ENCODE data around the gene PNLIPRP1.

The PNLIPRP1 gene

DNA sequence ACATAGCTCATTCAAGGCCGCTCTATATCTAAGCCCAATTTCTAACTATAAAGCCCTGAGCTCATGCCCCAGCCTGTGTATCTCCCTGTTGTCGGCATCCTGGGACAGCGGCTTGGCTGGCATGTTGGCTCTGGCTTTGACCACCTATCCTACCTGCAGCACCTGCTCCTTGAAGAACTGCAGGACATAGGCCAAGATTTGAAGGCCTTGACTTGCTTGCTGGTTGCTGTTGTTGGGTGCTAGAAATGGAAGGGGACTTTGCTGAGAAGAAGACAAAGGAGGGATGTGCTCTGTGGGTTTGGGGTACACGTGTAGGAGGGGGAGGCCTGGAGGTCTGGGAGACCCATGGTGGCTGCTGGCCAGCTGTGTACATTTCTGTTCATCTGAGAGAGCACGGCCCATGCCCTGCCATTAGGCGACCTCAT is 41.1 kb downstream of the PNLIPRP1 start:
- no peak for DNase-seq (ENCODE audit: low spot score)

DNA sequence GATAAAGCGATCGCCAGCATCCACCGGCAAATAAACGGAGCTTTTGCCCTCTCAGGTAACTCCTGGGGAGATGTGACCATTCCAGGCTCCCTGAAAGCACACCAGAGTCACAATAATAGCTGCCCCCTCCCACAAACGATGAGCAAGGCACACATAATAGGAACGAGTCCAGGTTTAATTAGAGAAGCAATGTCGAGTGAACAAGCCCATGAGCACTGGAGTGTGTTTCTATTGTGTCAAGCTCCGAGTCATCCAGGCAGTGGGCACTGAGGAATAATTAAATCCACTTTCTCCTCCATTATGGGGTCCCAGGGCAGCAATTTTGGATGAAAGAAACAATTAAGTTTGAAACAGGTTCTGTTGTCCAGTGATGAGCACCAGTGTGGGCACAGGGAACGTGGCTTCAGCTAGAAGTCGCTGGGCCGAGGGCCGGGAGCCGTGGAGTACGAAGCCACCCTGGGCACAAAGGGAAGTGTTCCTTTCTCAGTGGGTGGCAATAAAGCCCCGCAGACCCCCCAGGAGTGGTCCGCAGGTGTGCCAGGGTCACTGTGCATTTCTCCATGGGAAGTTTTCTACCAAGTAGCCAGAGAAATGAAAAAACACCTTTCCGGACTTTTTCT is 41.9 kb downstream of the PNLIPRP1 start:
- no peak for DNase-seq (ENCODE audit: low spot score)

DNA sequence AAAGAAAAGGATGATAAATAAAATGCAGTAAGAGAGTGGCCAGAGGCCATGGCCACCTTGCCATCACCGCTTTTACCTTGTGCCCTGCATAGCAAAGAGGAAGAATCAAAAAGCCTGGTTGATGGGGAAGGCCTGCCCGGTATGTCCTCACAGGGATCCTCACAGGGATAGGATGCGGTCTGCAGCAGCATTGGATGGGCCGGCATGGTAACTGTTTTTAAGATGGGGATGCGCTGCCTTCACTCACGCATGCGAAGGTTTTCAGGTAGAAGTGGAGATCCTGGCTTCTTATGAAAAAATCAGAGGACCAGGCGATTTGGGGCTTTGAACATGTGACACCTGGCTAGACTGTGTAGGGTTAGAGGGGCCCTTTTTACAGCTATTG is 42.4 kb downstream of the PNLIPRP1 start:
- no peak for DNase-seq (ENCODE audit: low spot score)

DNA sequence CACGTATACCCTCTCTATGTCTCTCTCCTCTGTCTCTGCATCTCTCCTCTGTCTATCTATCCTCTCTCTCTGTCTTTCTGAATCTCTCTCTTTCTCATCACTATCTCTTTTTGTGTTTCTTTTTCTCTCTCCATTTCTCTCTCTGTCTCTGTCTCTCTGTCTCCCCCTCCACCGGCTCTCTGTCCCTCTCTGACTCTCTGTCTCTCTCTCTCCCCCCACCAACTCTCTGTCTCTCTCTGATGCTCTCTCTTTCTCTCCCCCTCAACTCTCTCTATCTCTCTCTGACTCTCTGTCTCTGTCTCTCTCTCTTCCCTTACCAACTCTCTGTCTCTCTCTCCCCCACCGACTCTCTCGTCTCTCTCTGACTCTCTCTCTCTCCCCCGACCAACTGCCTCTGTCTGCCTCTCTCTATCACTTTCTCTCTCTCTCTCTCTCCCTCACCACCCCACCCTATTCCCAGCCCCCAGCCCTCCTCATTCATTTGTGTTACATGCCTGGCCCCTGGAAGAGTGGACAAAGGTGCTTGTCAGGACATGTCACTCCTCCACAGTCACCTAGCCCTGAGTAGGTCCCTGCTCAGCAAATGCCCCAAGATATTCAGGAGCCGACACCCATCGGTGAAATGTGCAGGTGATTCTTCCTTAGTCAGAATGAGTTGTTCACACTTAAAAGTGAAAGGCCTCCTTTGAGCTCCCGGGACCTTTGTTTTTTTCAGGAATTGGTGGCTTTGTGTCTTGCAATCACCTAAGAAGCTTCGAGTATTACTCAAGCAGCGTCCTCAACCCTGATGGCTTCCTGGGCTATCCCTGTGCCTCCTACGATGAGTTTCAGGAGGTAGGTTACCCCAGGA is 43.6 kb downstream of the PNLIPRP1 start:
- no peak for DNase-seq (ENCODE audit: low spot score)

DNA sequence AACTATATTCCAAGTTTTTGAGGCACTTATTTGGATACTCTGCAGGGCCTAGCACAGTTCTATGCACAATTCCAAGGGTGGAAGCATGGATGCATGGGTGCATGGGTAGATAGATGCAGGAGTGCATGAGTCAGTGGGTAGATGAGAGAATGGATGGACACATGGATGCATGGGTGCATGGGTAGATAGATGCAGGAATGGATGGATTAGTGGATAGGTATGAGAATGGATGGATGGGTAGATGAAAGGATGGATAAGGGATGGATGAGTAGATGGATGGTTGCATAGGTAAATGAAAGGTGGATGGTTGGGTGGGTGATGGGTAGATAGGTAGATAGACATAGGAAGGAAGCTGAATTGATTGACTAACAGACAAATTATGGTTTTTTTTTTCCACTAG is 45.6 kb downstream of the PNLIPRP1 start:
- DNase-seq (ENCODE audit: low spot score): no peak

DNA sequence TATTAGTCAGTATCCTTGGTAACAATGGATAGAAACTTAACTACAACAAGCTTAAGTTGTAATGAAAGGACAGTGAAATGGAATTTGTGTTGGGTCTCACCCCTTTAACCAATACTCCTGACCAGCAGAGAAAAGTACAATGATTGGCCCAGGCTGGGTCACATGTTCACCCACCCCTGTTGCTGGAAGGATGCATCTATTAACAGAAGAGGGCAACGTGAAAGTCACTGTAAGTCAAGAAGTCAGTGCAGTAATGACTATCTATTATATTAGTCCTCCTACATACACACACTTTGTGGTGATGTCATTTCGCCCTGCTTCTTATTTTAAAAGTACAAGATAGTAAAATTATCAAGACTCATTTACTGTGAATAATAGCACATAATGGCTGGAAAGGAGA is 46.2 kb downstream of the PNLIPRP1 start:
- no peak for DNase-seq (ENCODE audit: low spot score)

DNA sequence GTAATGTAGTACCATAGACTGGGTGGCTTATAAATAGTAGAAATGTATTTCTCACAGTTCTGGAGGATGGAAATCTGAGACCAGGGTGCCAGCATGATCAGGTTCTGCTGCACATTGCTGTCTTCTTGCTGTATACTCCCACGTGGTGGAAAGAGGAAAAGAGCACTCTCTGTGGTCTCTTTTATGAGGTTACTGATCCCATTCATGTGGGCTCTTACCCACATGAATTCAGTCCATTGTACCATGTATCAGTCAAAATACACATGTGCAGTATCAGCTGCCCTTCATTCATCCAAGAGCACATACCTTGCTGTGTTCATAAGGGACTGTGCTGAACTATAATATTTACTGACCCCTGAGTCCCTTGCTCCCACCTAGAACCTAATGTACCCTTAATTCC is 47.1 kb downstream of the PNLIPRP1 start:
- no peak for DNase-seq (ENCODE audit: low spot score)

DNA sequence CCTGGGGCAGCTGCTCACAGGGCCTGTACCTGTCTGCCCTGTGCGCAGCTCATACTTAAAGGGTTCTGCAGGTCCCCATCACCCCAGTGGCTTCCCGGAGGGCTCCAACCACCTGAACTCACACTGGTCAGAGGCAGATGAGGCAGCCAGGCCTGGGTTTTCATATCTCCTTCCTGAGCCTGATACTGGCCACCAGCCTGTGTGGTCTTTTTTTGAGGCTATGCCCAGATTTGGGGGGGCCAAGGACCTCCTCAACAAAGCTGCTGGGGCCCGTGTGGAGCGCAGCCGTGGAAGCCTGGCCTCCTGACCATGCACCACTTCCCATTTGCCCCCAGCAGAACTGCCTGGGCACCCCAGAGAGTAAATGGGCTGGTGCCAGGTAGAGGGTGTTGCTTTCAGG is 55.7 kb downstream of the PNLIPRP1 start:
- no peak for DNase-seq (ENCODE audit: low spot score)

DNA sequence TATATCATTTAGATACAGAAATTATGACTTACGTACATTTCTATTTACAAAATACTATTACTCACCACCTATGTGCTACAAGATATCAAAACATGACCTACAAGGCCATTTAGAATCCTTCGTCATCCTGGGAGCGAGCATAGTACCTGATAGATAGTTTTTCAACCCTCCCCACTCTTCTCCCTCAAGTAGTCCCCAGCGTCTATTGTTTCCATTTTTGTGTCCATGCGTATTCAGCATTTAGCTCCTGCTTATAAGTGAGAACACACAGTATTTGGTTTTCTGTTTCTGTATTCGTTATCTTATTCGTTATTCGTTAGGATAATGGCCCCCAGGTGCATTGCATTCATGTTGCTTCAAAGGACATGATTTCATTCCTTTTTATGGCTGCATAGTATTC is 58.1 kb downstream of the PNLIPRP1 start:
- no peak for DNase-seq (ENCODE audit: low spot score)

DNA sequence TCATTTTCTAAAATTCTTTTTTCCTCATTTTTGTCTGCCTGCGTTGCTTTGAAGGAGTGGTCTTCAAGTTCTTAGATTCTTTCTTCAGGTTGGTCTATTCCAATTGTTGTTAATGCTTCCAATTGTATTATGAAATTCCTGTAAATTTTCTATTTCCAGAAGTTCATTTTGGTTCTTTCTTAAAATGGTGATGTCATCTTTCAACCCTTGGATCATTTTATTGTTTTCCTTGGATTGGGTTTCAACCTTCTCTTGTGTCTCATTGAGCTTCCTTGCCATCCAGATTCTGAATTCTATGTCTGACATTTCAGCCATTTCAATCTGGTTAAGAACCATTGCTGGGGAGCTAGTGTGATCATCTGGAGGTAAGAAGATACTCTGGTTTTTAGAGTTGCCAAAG is 63.1 kb downstream of the PNLIPRP1 start:
- DNase-seq (ENCODE audit: low spot score): no peak

DNA sequence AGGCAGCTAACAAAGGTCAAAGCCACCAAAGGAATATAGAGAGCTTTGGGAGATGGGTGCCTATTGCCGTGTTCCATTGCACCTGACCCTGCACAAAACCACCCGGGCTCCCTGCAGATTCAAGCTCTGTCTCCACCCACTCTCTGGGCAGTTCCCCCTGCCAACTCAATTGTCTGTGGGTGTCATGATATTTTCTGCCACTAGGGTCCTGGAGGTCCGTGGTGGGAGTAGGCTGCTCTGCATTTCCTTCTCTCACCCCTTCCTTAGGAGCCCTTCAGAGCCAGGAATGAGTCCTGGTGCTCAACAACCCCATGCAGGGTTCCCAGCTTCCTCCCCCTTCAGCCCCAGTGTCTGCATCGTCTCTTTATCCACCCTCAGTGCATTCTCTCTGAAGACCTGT is 64.1 kb downstream of the PNLIPRP1 start:
- DNase-seq (ENCODE audit: low spot score): no peak

DNA sequence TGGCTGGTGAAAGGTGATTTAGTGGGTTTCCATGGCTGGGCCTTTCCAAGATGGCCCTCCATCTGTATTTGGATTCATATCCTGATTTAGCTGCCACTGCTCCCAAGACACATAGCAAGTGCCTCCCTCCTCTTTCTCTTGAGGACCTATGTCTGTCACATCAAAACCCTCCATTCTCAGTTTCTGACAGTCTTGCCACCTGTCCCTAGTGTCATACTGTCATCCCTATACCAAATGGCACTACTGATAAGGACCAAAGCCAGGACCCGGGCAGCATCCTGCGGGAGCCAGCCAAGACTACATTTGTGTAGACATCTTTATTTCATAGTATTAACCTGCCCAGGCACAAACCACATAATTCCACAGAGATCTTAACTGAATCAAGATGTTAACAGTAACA is 64.8 kb downstream of the PNLIPRP1 start:
- no peak for DNase-seq (ENCODE audit: low spot score)

DNA sequence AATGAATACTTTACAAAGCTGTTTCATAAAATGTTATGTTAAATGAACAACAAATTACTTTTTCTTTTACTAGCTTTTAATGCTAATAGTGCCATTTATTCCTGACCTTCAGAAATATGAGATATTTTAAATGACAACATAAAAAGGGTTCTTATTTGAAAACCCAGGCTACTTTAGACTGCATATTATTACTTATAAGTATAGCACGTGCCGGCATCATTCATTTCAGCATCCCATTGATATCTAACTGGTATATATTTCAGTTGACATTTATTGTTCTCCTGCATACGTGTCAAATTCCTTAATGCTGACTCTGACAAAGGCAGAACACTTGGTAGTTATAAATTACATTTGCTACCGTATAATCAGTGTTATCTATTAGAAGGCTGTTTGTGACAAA is 65.3 kb downstream of the PNLIPRP1 start:
- no peak for DNase-seq (ENCODE audit: low spot score)

DNA sequence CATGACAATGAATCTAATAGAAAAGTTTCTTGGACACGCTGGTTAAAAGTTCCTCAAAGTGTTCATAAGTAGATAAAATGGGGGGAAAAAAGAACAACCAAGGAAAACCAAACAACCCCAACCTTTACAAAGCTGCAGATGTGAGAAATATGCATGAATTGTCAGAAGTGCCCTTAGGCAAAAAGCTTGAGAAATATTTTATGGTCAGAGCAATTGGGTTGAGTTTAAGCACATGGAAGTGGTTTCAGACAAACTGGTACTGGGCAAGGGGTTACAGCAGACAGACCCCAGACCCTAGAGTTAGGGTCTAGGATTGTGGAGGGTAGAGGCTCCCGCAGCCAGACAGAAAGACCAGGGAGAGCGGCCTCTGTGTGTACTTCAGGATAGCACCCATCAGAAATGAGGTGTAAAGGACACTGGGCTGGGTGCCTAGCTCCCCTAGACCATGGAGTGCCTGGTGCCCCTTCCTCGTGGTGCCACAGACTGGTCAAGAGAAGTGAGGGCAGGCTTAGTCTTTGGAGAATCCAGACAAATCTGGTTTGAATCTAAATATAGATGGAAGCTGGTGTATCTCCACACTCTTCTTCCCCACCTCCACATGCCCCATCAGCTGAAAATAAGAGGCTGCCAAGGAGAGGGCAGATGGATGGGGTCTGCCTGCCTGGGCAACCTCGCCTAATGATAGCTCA is 67.2 kb downstream of the PNLIPRP1 start:
- no peak for DNase-seq (ENCODE audit: low spot score)
